H9 (cell line): ENCODE results near the gene ITGA4. TPM values are rescaled to one million over a fixed set of nuclear protein-coding genes. Genes with fewer than 3 reads are reported as not detected.

Experiments used
- DNase-seq: peaks from one replicate; pipeline ENCODE4 v3.0.0-alpha.2; 2017
- H2AFZ ChIP-seq: one replicate; pipeline ENCODE4 v1.6.1; 2013; ENCODE audit warnings: mild to moderate bottlenecking, low read length, control low read depth, moderate library complexity
- H2AK5ac ChIP-seq: 2 replicates; pipeline ENCODE4 v1.6.1; 2013; ENCODE audit warnings: low read length, control low read depth, mixed read lengths; ENCODE audit not compliant: insufficient read length
- H2BK120ac ChIP-seq: one replicate; pipeline ENCODE4 v1.6.1; 2013; ENCODE audit warnings: low read depth, mild to moderate bottlenecking, low read length, control low read depth, inconsistent platforms; ENCODE audit not compliant: poor library complexity, severe bottlenecking
- H2BK12ac ChIP-seq: 2 replicates; pipeline ENCODE4 v1.6.1; 2013; ENCODE audit warnings: low read length, control low read depth, mixed read lengths, low read depth; ENCODE audit not compliant: insufficient read length
- H2BK15ac ChIP-seq: 2 replicates; pipeline ENCODE4 v1.6.1; 2013; ENCODE audit warnings: low read depth, low read length, control low read depth
- H2BK20ac ChIP-seq: one replicate; pipeline ENCODE4 v1.6.1; 2013; ENCODE audit warnings: low read depth, mild to moderate bottlenecking, low read length, control low read depth, inconsistent platforms; ENCODE audit not compliant: poor library complexity, severe bottlenecking
- H2BK5ac ChIP-seq: 2 replicates; pipeline ENCODE4 v1.6.1; 2013; ENCODE audit warnings: low read length, control low read depth, mixed read lengths; ENCODE audit not compliant: insufficient read length
- H3K14ac ChIP-seq: 2 replicates; pipeline ENCODE4 v1.6.1; 2013; ENCODE audit warnings: low read length, control low read depth; ENCODE audit not compliant: insufficient read depth
- H3K18ac ChIP-seq: 2 replicates; pipeline ENCODE4 v1.6.1; 2013; ENCODE audit warnings: low read depth, mild to moderate bottlenecking, mixed read lengths, low read length, control low read depth; ENCODE audit not compliant: insufficient read length
- H3K23ac ChIP-seq: 2 replicates; pipeline ENCODE4 v1.6.1; 2013; ENCODE audit warnings: low read length, control low read depth, mixed read lengths, low read depth; ENCODE audit not compliant: insufficient read length
- H3K23me2 ChIP-seq: 2 replicates; pipeline ENCODE4 v1.6.1; 2013; ENCODE audit warnings: low read depth, mild to moderate bottlenecking, mixed read lengths, low read length, control low read depth; ENCODE audit not compliant: insufficient read length, poor library complexity, severe bottlenecking
- H3K27ac ChIP-seq: 2 replicates; pipeline ENCODE4 v1.5.1; 2013; ENCODE audit warnings: low read length, control low read depth, mixed read lengths, low read depth; ENCODE audit not compliant: insufficient read length
- H3K27me3 ChIP-seq: 2 replicates; pipeline ENCODE4 v1.6.1; 2013; ENCODE audit warnings: low read length, control low read depth, inconsistent platforms; ENCODE audit not compliant: insufficient read depth
- H3K4ac ChIP-seq: 2 replicates; pipeline ENCODE4 v1.6.1; 2013; ENCODE audit warnings: low read depth, mild to moderate bottlenecking, control low read depth, inconsistent platforms, low read length, moderate library complexity
- H3K4me1 ChIP-seq: 2 replicates; pipeline ENCODE4 v1.6.1; 2013; ENCODE audit warnings: low read length, control low read depth, inconsistent platforms; ENCODE audit not compliant: insufficient read depth
- H3K4me2 ChIP-seq: 2 replicates; pipeline ENCODE4 v1.6.1; 2013; ENCODE audit warnings: low read length, control low read depth, mixed read lengths; ENCODE audit not compliant: insufficient read length, insufficient read depth
- H3K56ac ChIP-seq: 2 replicates; pipeline ENCODE4 v1.6.1; 2013; ENCODE audit warnings: low read depth, mild to moderate bottlenecking, mixed read lengths, low read length, control low read depth; ENCODE audit not compliant: insufficient read length
- H3K79me1 ChIP-seq: 2 replicates; pipeline ENCODE4 v1.6.1; 2013; ENCODE audit warnings: low read depth, mild to moderate bottlenecking, moderate library complexity, low read length, control low read depth, inconsistent platforms; ENCODE audit not compliant: insufficient read depth, poor library complexity, severe bottlenecking
- H3K79me2 ChIP-seq: 2 replicates; pipeline ENCODE4 v1.6.1; 2013; ENCODE audit warnings: low read length, control low read depth, inconsistent platforms; ENCODE audit not compliant: insufficient read depth
- H3K9ac ChIP-seq: 2 replicates; pipeline ENCODE4 v1.6.1; 2013; ENCODE audit warnings: low read length, control low read depth, mixed read lengths; ENCODE audit not compliant: insufficient read length; ENCODE audit errors: extremely low read depth
- H3K9me3 ChIP-seq: one replicate; pipeline ENCODE4 v1.6.1; 2013; ENCODE audit warnings: low read depth, low read length, inconsistent platforms; ENCODE audit not compliant: control insufficient read depth
- H3T11ph ChIP-seq: one replicate; pipeline ENCODE4 v1.6.1; 2013; ENCODE audit warnings: mild to moderate bottlenecking, low read length, control low read depth, inconsistent platforms
- H4K20me1 ChIP-seq: one replicate; pipeline ENCODE4 v1.6.1; 2013; ENCODE audit not compliant: control insufficient read depth, insufficient read length, insufficient read depth
- H4K5ac ChIP-seq: 2 replicates; pipeline ENCODE4 v1.6.1; 2013; ENCODE audit warnings: low read depth, mild to moderate bottlenecking, mixed read lengths, low read length, control low read depth; ENCODE audit not compliant: insufficient read length
- H4K8ac ChIP-seq: replicated peaks from 2 replicates; pipeline ENCODE4 v1.6.1; 2013; ENCODE audit warnings: low read length, control low read depth, mixed read lengths, low read depth; ENCODE audit not compliant: insufficient read length
- H4K91ac ChIP-seq: 2 replicates; pipeline ENCODE4 v1.6.1; 2013; ENCODE audit warnings: low read depth, mild to moderate bottlenecking, moderate library complexity, mixed read lengths, low read length, control low read depth; ENCODE audit not compliant: insufficient read length
- H3K27ac Mint-ChIP-seq, 3 experiments: 2 replicates in 2 of 3; 3 replicates in 1 of 3; pipeline ENCODE4 v1.8.0; 2020 to 2021; ENCODE audit warnings: mixed read lengths in 3 of 3, mild to moderate bottlenecking in 1 of 3, moderate library complexity in 1 of 3
- H3K27me3 Mint-ChIP-seq: 2 replicates; pipeline ENCODE4 v1.8.0; 2021; ENCODE audit warnings: low read depth, mild to moderate bottlenecking, moderate library complexity, mixed read lengths
- H3K36me3 Mint-ChIP-seq, 3 experiments: 2 replicates in 2 of 3; 3 replicates in 1 of 3; pipeline ENCODE4 v1.8.0; 2020 to 2021; ENCODE audit warnings: low read depth in 3 of 3, mixed read lengths in 3 of 3; ENCODE audit not compliant: insufficient read depth in 1 of 3
- H3K4me1 Mint-ChIP-seq, 2 experiments: 2 replicates each; pipeline ENCODE4 v1.8.0; 2020; ENCODE audit warnings: mixed read lengths in 2 of 2
- H3K4me3 Mint-ChIP-seq, 2 experiments: 2 replicates in 1 of 2; 3 replicates in 1 of 2; pipeline ENCODE4 v1.8.0; 2020 to 2021; ENCODE audit warnings: mild to moderate bottlenecking in 2 of 2, mixed read lengths in 2 of 2, moderate library complexity in 1 of 2
- H3K9me3 Mint-ChIP-seq, 2 experiments: 2 replicates in 1 of 2; 3 replicates in 1 of 2; pipeline ENCODE4 v1.8.0; 2020; ENCODE audit warnings: mild to moderate bottlenecking in 2 of 2, mixed read lengths in 2 of 2, moderate library complexity in 1 of 2
- CTCF ChIP-seq: fragments of 200-600 bp; sonication (generic); conservative IDR thresholded peaks from 3 replicates; pipeline ENCODE4 v1.8.0; 2021; ENCODE audit warnings: antibody characterized with exemption, mild to moderate bottlenecking
- WGBS: extraction: QIAGEN DNeasy Blood & Tissue Kit; methylation state at CpG from one replicate; pipeline ENCODE4 v1.1.7; 2013; ENCODE audit warnings: missing lambda C conversion rate, low lambda C conversion rate, mixed read lengths; ENCODE audit not compliant: insufficient read length; ENCODE audit errors: extremely low coverage; 5-methylcytosine and 5-hydroxymethylcytosine counted together
- long read RNA-seq: library from polyadenylated mRNA; unstranded; transcript quantifications from one replicate; pipeline ENCODE4 v2.0.0, GENCODE V29; 2020
- total RNA-seq: library from RNA; stranded (reverse); gene quantifications from 2 replicates; pipeline ENCODE4 v1.2.1, GENCODE V29; 2021

The ITGA4 gene
- total RNA-seq = 1.3 and 1.5 TPM in 2 replicates
- long read RNA-seq, full-length matches to known transcripts = 6 of 6 reads
- long read RNA-seq, partial matches to known transcripts = 0 of 6 reads
- long read RNA-seq, other reads (novel, unspliced or antisense) = 0 of 6 reads

- Histone ChIP-seq H3K4ac (no peak within 1 kb of the TSS), H3K14ac (peak within 1 kb of the TSS; percentile 58), H4K91ac (no peak within 1 kb of the TSS), H2BK20ac (no peak within 1 kb of the TSS), H3K27ac (no peak within 1 kb of the TSS), H3K27me3 (peaks cover 16% of the 10 kb centered on the region; the same call in 1 of the 2 replicates), H3K79me2 (no peaks in the 10 kb centered on the region), H2BK12ac (no peak within 1 kb of the TSS), H3K56ac (no peak within 1 kb of the TSS), H3K18ac (peak within 1 kb of the TSS; percentile 23), H3K4me1 (no peaks in the 10 kb centered on the region), H2AFZ (no peak within 1 kb of the TSS), H3K23me2 (peaks cover 9% of the 10 kb centered on the region), H2BK15ac (no peak within 1 kb of the TSS), H3K4me2 (peak within 1 kb of the TSS; percentile 81), H2BK120ac (no peak within 1 kb of the TSS), H4K5ac (no peak within 1 kb of the TSS), H3T11ph (no peak within 1 kb of the TSS), H3K9me3 (no peaks in the 10 kb centered on the region), H3K79me1 (no peaks in the 10 kb centered on the region), H3K23ac (no peak within 1 kb of the TSS), H4K20me1 (no peaks in the 10 kb centered on the region), H2BK5ac (no peak within 1 kb of the TSS), H2AK5ac (no peak within 1 kb of the TSS), H3K9ac (no peak within 1 kb of the TSS), H4K8ac (no peak within 1 kb of the TSS)
- peaks cover 71% of the 10 kb centered on the region for H3K27me3 Mint-ChIP-seq
- WGBS = no CpG with 5 or more reads among the region's 67 CpGs
- peaks cover 10 to 13% of the 10 kb centered on the region in 2 experiments for H3K4me1 Mint-ChIP-seq
- peak; percentile 80 for DNase-seq
- H3K36me3 Mint-ChIP-seq = no peaks in the 10 kb centered on the region
- H3K9me3 Mint-ChIP-seq = no peaks in the 10 kb centered on the region
- H3K4me3 Mint-ChIP-seq = peak within 1 kb of the TSS; percentile 66 to 85
- TF ChIP-seq CTCF = peak; percentile 91
- no peak within 1 kb of the TSS; a peak in 1 of 7 replicates for H3K27ac Mint-ChIP-seq
These were observed at the start of gene ITGA4 for GRCh38 chr2:181457121-181457740. ITGA4 (plus strand) TSS chr2:181457386; CDS start chr2:181457655, 269 bp downstream.
